ENCODE measurements around the gene PIP4K2A.

DNA sequence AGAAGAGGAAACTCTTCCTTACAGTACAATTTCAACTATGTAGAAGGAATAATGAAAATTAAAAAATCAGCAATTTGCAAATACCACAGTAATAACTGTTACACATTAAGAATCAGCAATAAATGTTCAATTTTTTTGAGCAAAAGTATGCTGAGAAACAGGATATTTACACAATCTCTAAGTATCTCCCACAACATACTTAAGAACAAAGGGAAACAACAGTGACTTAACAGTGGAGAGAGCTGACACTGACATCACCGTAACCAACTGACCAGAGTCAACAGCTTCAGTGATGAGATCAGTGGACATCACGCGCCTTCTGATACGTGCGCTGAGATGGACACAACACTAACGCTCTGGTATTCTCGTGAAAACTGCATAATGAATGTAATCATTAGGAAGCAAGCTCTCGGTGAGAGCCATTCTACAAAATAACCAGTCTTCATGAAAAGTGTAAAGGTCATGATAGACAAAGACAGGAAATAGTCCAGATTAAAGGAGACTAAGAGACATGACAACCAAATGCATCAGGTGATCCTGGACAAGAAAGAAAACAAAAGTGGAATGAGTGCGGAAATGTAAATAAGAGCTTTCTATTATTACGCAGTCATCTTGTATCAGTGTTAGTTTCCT, 82.6 kb downstream of the PIP4K2A start:
- TF ChIP-seq BACH2 (CRISPR knock-in tag; IDR thresholded peaks at IDR 0.05; ENCODE audit: borderline replicate concordance) (no peak), CSDC2 (CRISPR knock-in tag; IDR thresholded peaks at IDR 0.05) (no peak), RARB (CRISPR knock-in tag; IDR thresholded peaks at IDR 0.05) (no peak), ZFP30 (CRISPR knock-in tag; IDR thresholded peaks at IDR 0.05) (no peak), TCF4 (CRISPR knock-in tag; IDR thresholded peaks at IDR 0.05; ENCODE audit: borderline replicate concordance) (no peak), TOX (CRISPR knock-in tag; IDR thresholded peaks at IDR 0.05; ENCODE audit: borderline replicate concordance) (no peak), ZFP3 (CRISPR knock-in tag; IDR thresholded peaks at IDR 0.05) (no peak), ESRRG (CRISPR knock-in tag; IDR thresholded peaks at IDR 0.05) (no peak), ARNTL (CRISPR knock-in tag; IDR thresholded peaks at IDR 0.05; ENCODE audit: borderline replicate concordance, low read depth) (no peak), ZNF565 (CRISPR knock-in tag; conservative IDR thresholded peaks at IDR 0.05; ENCODE audit: low read depth) (no peak)

Measured in SK-N-SH treated with all-trans-retinoic acid at 6 μM for 48 hours (cell line).